GM21717 (cell line): ENCODE data around the gene TSPAN14.
"Not testable (repeated sequence)": the region's sequence is repeated elsewhere in the genome, so short reads cannot be mapped to it uniquely, and the experiment has no call there.

Experiments
- ATAC-seq: cut with Tn5 transposase; IDR thresholded peaks from one replicate; pipeline ENCODE4 v1.9.1; 2021; ENCODE audit warnings: mild to moderate bottlenecking, moderate library complexity; ENCODE audit not compliant: unreplicated experiment

TSPAN14 gene

GRCh38 chr10:80539421-80540031 lies 85.4 kb downstream of the TSPAN14 start:
- no peak for ATAC-seq

- ATAC-seq, result no peak
These were observed 86.0 kb downstream of the TSPAN14 start for GRCh38 chr10:80540136-80540535.

DNA sequence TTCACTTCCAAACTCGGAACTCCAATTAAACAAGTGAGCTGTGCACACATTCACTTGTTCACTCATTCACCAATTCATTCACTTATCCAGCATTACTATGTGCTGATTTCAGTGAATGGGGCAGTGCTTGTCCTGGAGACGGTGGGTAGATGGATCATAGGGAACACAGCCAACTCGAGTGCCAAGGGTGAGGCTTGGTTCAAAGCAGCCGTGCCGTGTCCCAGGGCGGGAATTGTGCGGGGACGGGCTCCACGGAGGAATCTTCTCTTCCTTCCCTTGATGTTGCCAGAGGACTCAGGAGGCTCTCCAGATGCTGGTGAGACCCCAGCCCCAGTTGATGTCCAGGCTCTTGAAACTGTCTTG lies 86.5 kb downstream of the TSPAN14 start:
- no peak for ATAC-seq

- peak; percentile 72 for ATAC-seq
These were observed 87.1 kb downstream of the TSPAN14 start for GRCh38 chr10:80540981-80541750.

- no peak for ATAC-seq
These were observed 87.9 kb downstream of the TSPAN14 start for GRCh38 chr10:80542053-80542452.

DNA sequence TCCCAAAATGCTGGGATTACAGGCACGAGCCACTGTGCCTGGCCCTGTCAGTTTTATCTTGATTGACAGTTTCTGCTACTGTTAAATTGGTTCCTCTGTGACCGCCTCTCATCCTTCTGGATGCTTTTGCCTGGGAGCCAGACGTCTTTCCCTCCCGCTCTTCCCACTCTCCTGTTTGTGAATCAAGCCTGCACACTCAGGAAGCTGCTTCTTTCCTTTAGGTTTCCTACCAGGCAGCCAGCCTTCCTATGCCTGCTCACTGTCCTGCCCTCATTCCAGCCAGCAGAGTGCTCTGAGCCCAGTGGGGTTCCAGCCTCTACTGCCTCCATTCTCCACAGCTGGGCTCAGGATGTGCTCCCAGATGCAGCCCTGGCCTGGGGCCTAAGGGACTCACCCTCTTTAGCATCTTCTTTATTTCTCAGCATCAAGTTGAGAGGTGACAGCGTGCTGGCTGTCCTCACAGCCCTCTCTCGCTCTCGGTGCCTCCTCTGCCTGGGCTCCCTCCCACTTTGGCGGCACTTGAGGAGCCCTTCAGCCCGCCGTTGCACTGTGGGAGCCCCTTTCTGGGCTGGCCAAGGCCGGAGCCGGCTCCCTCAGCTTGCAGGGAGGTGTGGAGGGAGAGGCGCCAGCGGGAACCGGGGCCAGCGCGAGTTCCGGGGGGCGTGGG lies 88.7 kb downstream of the TSPAN14 start:
- no peak for ATAC-seq

- not testable (repeated sequence) for ATAC-seq
These were observed 89.2 kb downstream of the TSPAN14 start for GRCh38 chr10:80543319-80543672.

DNA sequence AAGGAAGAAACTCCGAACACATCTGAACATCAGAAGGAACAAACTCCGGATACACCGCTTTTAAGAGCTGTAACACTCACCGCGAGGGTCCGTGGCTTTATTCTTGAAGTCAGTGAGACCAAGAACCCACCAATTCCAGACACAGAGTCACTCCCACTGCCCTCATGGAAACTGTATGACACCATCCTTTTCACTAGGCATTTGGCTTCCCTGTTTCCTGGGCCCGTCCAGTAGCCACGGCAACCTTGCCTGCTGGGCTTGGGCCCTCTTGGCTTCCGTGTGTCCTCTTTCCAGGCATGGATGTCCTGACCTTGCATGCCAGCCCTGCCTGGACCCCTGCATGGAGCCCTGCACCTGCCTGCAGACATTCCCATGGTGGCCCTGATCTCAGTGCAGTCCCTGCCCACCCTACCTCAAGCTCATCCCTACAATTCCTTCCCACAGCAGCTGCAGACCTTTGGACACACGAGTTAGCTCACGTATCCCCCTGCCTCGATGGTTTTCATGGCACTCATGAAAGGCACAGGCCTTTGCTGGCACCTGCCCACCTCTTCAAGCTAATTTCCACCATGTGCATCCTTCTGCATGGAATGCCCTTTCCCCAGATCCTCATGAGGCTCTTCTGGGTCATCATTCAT lies 90.3 kb downstream of the TSPAN14 start:
- no peak for ATAC-seq

GRCh38 chr10:80545258-80545881 lies 91.3 kb downstream of the TSPAN14 start:
- no peak for ATAC-seq

GRCh38 chr10:80552151-80552646 lies 98.1 kb downstream of the TSPAN14 start:
- no peak for ATAC-seq

GRCh38 chr10:80553436-80553835 lies 99.3 kb downstream of the TSPAN14 start:
- ATAC-seq, result no peak

DNA sequence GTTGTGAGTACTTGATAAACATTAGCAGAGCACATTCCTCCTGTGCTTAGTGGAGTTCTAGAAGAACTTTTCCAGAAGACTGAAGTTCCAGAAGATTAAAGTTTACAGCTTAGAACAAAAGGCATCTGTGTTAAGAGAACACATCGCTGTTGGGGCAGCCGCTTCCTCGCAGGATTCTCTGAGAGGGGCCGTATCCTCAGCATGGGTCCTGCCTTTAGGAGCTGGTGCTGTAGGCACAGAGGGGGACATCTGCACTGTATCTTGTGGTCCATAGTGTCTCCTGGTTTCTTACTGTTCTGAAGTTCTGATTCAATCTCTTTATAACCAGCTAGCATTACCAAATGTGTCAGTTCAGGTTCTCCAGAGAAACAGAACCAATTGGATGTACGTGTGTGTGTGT lies 99.9 kb downstream of the TSPAN14 start:
- ATAC-seq, result no peak

DNA sequence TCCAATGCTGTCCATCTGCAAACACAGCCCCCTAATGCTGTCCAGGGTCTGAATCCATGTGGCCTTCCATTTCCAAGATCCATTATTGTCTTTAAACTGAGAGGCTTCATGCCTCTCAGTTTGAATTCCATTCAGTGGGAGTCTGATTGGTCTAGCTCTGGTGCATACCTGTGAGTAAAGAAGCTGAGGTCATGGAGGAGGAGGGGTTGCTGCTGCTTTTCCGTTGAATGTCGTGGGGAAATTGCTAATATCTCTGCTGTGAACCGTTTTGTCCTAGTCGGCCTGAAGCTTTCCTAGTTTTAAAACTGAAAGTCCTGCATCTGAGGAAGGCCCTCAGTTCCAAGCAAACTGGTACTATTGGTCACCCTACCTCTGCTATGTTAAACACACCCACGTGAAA lies 101.3 kb downstream of the TSPAN14 start:
- no peak for ATAC-seq

- no peak for ATAC-seq
These were observed 107.8 kb downstream of the TSPAN14 start for GRCh38 chr10:80561950-80562349.

DNA sequence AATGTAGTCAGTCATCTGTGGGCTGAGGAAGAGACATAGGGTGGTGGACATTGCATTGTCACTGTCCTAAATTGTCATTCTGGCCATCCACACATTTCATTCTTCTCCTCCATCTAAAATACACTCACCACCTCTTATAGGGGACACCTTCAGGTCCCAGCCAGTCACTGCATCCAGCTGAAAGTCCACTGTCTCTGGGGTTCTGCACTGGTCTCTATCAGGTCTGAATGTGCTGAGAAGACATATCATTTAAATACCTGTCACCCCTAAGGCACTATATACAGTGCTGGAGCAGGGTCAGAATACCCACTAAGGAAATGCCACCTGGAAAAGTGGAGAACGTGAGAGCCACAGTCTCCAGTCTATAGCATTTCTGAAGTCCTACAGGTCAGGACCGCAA lies 113.2 kb downstream of the TSPAN14 start:
- no peak for ATAC-seq

DNA sequence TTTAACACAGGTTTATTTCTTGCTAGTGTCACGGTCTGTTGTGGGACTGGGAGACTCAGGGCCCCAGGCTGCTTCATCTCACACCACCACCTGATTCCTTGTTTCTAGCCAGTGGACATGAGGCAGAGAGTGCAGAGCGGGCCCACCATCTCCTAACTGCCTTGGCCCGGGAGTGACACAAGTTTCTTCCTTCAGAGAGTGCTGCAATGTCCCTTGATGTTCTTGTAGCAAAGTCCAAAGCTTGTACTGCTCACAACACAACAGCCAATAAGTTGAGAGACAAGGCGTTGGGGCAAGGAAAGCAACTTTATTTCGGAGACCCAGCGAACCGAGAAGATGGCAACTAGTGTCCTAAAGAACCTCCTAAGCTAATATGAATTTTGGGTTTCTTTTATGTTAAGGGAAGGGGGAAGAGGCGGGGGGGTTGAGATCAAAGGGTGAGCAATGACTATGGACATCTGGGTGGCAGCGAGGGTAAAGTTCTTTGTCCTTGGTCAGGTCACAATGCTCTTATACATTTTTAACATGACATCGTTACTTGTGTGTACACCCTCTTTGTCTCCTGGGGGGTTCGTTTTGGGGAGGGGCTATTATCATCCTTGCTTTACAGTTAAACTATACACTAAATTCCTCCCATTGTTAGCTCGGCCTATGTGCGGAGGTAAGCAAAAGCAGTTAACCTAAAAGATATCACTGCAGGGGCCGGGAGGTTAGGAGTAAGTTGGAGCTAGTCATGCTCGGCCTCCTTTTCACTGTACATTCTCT lies 115.2 kb downstream of the TSPAN14 start:
- no peak for ATAC-seq

DNA sequence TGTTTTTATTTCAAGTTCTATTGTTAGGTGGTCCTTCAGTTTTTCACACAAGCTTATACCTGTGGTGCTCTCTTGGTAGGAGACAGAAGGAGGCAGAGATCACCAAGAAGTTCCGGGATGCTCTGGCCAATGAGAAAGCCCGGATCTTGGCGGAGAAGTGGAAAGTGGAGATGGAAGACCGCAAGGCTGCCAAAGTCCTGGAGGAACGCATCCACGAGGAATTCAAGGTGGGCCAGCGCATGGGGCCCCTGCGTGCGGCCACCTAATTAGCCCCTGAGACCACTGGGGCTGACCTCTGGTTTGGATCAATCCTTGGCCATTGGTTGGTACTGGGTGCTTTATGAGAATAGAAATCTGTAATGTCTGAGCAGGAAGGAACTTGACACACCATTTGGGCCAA lies 117.2 kb downstream of the TSPAN14 start:
- no peak for ATAC-seq

DNA sequence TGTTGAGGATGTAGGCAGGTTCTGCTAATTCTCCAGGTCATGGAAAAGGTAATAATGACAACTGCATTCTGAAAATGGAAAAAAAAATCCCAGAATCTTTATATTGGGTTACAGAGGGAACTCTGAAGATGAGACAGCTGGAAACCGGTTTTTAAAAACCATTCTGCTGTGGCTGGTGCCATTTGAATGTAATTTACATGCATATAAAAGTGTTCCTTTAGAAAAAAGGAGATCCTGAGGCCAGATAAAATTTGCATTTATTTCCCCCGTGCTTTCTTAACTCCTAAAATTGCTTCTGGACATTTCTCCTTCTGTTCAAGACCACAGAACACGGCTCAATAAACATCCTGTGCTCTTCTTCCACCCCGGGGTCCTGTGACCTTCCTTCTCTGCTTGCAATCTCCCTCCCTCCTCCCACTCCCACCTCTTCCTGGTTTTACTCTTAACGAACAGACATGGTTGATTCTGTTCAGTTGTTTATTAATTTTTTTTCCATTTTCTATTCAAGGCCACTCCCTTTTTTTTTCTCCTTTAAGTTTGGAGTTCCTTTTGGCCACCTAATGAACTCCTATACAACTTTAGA lies 125.2 kb downstream of the TSPAN14 start:
- no peak for ATAC-seq

DNA sequence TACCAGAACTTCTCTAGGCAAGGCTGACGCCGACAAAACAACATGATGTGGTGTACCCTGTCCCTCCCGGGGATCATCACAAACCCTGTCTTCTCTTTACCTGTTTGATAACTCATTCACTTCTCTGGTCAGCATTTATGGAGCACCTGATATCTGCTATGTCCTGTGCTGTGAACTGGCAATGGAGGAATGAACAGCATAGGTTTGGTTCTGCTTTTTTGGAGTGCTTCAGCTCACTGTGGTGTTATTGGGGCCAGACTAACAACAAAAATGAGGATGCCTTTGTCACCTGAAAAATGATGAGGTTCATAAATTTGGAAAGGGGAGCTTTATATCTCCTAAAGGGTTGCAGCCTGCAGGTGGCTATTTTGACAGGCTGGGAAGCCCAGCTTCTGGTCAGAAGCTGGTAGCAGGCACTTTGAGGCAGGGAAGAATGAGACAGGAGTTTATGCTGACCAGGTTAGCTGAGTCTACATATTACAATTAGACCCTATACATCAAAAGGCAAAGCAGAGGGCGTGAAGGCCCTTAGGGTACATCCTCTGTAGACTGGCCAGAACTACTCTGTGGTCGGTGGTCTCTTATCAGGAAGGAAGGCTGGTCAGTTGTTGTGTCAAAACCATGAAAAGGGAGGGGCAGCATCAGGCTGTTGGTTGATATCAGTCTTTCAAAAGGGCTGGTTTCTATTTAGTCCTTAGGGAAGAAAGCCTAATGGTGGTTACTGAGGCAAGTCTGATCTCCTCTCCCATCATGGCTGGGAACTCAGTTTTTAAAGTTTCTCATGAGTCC lies 125.9 kb downstream of the TSPAN14 start:
- ATAC-seq, result no peak
